SK-N-MC (cell line): ENCODE results near the gene SLC1A5.

ENCODE experiments used
- EZH2 ChIP-seq: fragments of 200-600 bp; sonication (generic); IDR thresholded peaks from one replicate; pipeline ENCODE4 v1.6.1; 2017; ENCODE audit warnings: antibody characterized with exemption
- POLR2AphosphoS5 ChIP-seq: IDR thresholded peaks from 2 replicates; pipeline ENCODE4 v1.6.1; 2012; ENCODE audit warnings: mild to moderate bottlenecking, low read depth, low read length, borderline replicate concordance

DNA sequence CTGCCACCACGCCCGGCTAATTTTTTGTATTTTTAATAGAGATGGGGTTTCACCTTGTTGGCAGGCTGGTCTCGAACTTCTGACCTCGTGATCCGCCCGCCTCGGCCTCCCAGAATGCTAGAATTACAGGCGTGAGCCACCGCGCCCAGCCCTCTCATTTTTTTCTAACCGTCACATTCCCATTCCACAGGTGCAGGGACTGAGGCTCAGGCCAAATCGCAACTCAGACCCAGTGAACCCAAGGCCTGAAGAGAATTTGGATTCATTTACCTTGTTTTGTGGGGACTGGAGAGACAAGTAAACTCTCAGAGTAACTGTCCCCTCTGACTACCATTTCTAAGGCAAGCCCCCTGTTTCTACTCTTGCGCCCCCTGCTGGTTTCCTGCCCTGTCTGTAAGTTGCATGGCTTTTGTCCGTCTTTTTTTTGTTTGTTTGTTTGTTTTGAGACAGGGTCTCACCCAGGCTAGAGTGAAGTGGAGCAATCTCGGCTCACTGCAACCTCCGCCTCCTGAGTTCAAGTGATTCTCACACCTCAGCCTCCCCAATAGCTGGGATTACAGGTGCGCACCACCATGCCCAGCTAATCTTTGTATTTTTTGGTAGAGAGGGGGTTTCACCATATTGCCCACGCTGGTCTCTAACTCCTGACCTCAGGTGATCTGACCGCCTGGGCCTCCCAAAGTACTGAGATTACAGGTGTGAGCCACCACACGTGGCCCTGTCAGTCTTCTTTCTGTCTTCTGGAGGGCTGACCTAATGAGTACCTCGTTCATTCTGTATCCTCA is 39.9 kb downstream of the SLC1A5 start:
- TF ChIP-seq EZH2: no peak
- no peak for TF ChIP-seq POLR2AphosphoS5
